Caco-2 (cell line): Measurements from ENCODE around the gene BPIFB2. TPM values are rescaled to one million over a fixed set of nuclear protein-coding genes. Genes with fewer than 3 reads are reported as not detected.

ENCODE experiments used
- Bru-seq: library from RNA; stranded (reverse); fragments of 400-500 nt; gene quantifications from one replicate; lab custom pipeline; 2021; lab: Mats Ljungman, UMichigan
- BruChase-seq, 2 experiments: library from RNA; stranded (reverse); fragments of 400-500 nt; gene quantifications; one replicate each; lab custom pipeline; 2021; lab: Mats Ljungman, UMichigan
- BruUV-seq: library from RNA; stranded (reverse); fragments of 400-500 nt; replicated peaks from 2 replicates; lab custom pipeline; 2021; lab: Mats Ljungman, UMichigan
- CTCF ChIA-PET: fragments of 300-600 bp; sonication (Branson Sonifier 250); formaldehyde crosslinking; loops from one replicate; lab custom pipeline; 2022; ENCODE audit warnings: antibody characterized with exemption; lab: Charles Lee
- POLR2A ChIA-PET: fragments of 300-600 bp; sonication (Branson Sonifier 250); formaldehyde crosslinking; loops from one replicate; lab custom pipeline; 2022; ENCODE audit warnings: antibody characterized with exemption; lab: Charles Lee
- DNase-seq, 2 experiments: peaks; one replicate each; pipeline versions ENCODE4 v3.0.0 to v3.0.0-alpha.2; 2020 to 2022
- H3K27me3 ChIP-seq: replicated peaks from 2 replicates; pipeline ENCODE4 v1.6.0; 2011; ENCODE audit warnings: low read length; ENCODE audit not compliant: control insufficient read depth, insufficient read depth
- H3K36me3 ChIP-seq: 2 replicates; pipeline ENCODE4 v1.5.1; 2011; ENCODE audit warnings: low read length; ENCODE audit not compliant: control insufficient read depth, insufficient read depth
- H3K4me1 ChIP-seq: fragments of 250-450 bp; sonication (Bioruptor Pico); 2 replicates; pipeline ENCODE4 v1.5.1; 2020; ENCODE audit warnings: mild to moderate bottlenecking
- H3K4me3 ChIP-seq: 2 replicates; pipeline ENCODE4 v1.5.1; 2011; ENCODE audit warnings: low read depth, mild to moderate bottlenecking, control low read depth, low read length
- H3K9me3 ChIP-seq: fragments of 250-450 bp; sonication (Bioruptor Pico); 2 replicates; pipeline ENCODE4 v1.5.1; 2020; ENCODE audit warnings: mild to moderate bottlenecking, moderate library complexity
- H3K27ac Mint-ChIP-seq: one replicate; pipeline ENCODE4 v1.8.0; 2022; ENCODE audit warnings: mixed read lengths; ENCODE audit not compliant: unreplicated experiment
- H3K27me3 Mint-ChIP-seq: one replicate; pipeline ENCODE4 v1.8.0; 2022; ENCODE audit warnings: mixed read lengths; ENCODE audit not compliant: insufficient read depth, unreplicated experiment
- H3K36me3 Mint-ChIP-seq: one replicate; pipeline ENCODE4 v1.8.0; 2022; ENCODE audit warnings: mild to moderate bottlenecking, mixed read lengths; ENCODE audit not compliant: insufficient read depth, unreplicated experiment
- H3K4me1 Mint-ChIP-seq: one replicate; pipeline ENCODE4 v1.8.0; 2022; ENCODE audit warnings: low read depth, mixed read lengths; ENCODE audit not compliant: unreplicated experiment
- H3K4me3 Mint-ChIP-seq: one replicate; pipeline ENCODE4 v1.8.0; 2022; ENCODE audit warnings: mild to moderate bottlenecking, moderate library complexity, mixed read lengths; ENCODE audit not compliant: unreplicated experiment
- H3K9me3 Mint-ChIP-seq: one replicate; pipeline ENCODE4 v1.8.0; 2022; ENCODE audit warnings: mixed read lengths; ENCODE audit not compliant: unreplicated experiment
- intact Hi-C: fragments of 100-400 bp; cut with micrococcal nuclease; formaldehyde crosslinking; loops from one replicate; pipeline ENCODE4 v1.10.0; 2022; ENCODE audit not compliant: unreplicated experiment
- long read RNA-seq: library from polyadenylated mRNA; stranded (forward); transcript quantifications from one replicate; pipeline ENCODE4 v2.0.0, GENCODE V29; 2022
- total RNA-seq: library from RNA; stranded (reverse); gene quantifications from 2 replicates; pipeline ENCODE4 v1.2.3, GENCODE V29; 2022
- TF ChIP-seq, protein P1 (sequence below), 2 experiments: fragments of 200-600 bp in 1 of 2; IDR thresholded peaks; 1 replicate in 1 of 2; 2 replicates in 1 of 2; pipeline versions ENCODE4 v1.5.1 to v1.8.0; 2011 to 2022; ENCODE audit warnings: antibody characterized with exemption in 1 of 2, control low read depth in 1 of 2, inconsistent platforms in 1 of 2, low read depth in 1 of 2, low read length in 1 of 2, mild to moderate bottlenecking in 1 of 2, moderate library complexity in 1 of 2; ENCODE audit not compliant: insufficient read depth in 1 of 2, severe bottlenecking in 1 of 2, unreplicated experiment in 1 of 2

BPIFB2 gene, protein sequence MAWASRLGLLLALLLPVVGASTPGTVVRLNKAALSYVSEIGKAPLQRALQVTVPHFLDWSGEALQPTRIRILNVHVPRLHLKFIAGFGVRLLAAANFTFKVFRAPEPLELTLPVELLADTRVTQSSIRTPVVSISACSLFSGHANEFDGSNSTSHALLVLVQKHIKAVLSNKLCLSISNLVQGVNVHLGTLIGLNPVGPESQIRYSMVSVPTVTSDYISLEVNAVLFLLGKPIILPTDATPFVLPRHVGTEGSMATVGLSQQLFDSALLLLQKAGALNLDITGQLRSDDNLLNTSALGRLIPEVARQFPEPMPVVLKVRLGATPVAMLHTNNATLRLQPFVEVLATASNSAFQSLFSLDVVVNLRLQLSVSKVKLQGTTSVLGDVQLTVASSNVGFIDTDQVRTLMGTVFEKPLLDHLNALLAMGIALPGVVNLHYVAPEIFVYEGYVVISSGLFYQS
- total RNA-seq (not detected in 2 replicates), Bru-seq, nascent RNA (percentile 5 among the genes with signal in this experiment), BruChase-seq, experiment 1, labeled RNA remaining after a 2-hour chase (not detected), BruChase-seq, experiment 2, labeled RNA remaining after a 6-hour chase (not detected)
- long read RNA-seq = 0 reads

DNA sequence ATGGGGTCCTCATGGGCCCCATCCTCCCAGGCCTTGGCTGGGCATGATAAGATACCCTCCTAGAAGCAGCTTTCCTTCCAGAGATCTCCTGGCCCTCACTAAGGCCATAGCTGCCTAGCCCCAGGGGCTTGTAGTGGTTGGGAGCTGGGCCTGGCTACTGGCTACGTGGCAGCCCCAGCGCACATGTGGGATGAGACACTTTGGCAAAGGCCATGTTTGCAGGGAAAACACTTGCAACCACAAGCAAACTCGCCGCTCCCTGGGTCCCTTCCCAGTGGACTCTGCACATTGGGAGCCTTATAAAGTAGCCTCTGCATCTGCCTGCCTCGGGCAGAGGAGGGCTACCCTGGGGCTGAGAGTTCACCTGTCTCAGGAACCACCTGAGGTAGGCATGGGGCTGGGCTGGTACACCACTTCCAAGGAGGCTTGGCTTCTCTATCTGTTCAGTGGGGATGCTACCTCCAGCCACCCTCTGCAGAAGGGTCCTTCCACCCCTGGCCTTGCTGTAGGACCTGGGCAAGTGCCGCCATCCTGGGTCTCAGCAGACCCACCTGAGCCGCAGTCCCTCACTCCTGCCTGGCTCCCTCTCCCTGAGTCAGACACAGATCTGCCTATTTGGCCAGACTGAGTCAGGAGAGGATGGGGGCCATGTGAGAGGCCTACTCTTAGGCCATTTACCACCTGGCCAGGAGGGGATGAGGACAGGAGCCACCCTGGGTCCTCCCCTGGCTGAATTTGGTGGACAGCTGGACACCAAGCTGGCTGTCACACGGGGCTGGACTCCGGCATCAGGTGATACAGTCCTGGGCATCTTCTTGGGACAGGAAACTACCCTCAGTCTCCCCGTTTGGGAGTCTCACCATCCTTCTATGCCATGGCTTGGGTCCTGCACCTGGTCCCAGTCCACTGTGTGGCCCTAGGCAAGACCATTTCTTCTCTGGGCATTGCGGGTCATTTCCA lies at the start of gene BPIFB2:
BPIFB2 (plus strand) TSS at position 329 of the 960 bp plus-strand sequence. CDS start 871 bp downstream, outside the sequence.
- no peaks in the 10 kb centered on the region for H3K4me1 ChIP-seq
- Mint-ChIP-seq H3K27ac (no peak within 1 kb of the TSS), H3K9me3 (peaks cover 10% of the 10 kb centered on the region), H3K4me1 (no peaks in the 10 kb centered on the region), H3K4me3 (no peak within 1 kb of the TSS), H3K36me3 (no peaks in the 10 kb centered on the region), H3K27me3 (peaks cover 18% of the 10 kb centered on the region)
- DNase-seq = no peak
- no TSS peak for BruUV-seq
- intact Hi-C loops = loop anchor here (5.0 to 10.0 kb wide), 2 partner anchors 90 to 103 kb away; no protein-coding TSS in a partner anchor
- no peak within 1 kb of the TSS for H3K4me3 ChIP-seq
- H3K27me3 ChIP-seq = peaks cover 3% of the 10 kb centered on the region
- peaks cover 10% of the 10 kb centered on the region for H3K9me3 ChIP-seq
- TF ChIP-seq, protein P1, sequence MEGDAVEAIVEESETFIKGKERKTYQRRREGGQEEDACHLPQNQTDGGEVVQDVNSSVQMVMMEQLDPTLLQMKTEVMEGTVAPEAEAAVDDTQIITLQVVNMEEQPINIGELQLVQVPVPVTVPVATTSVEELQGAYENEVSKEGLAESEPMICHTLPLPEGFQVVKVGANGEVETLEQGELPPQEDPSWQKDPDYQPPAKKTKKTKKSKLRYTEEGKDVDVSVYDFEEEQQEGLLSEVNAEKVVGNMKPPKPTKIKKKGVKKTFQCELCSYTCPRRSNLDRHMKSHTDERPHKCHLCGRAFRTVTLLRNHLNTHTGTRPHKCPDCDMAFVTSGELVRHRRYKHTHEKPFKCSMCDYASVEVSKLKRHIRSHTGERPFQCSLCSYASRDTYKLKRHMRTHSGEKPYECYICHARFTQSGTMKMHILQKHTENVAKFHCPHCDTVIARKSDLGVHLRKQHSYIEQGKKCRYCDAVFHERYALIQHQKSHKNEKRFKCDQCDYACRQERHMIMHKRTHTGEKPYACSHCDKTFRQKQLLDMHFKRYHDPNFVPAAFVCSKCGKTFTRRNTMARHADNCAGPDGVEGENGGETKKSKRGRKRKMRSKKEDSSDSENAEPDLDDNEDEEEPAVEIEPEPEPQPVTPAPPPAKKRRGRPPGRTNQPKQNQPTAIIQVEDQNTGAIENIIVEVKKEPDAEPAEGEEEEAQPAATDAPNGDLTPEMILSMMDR (IDR thresholded peaks at IDR 0.05; ENCODE audit: insufficient read depth in 1 of 2, low read depth in 1 of 2, low read length in 1 of 2, severe bottlenecking in 1 of 2, unreplicated experiment in 1 of 2) = no peak
- no peaks in the 10 kb centered on the region for H3K36me3 ChIP-seq
- ChIA-PET POLR2A (no interaction called here), CTCF (no interaction called here)

DNA sequence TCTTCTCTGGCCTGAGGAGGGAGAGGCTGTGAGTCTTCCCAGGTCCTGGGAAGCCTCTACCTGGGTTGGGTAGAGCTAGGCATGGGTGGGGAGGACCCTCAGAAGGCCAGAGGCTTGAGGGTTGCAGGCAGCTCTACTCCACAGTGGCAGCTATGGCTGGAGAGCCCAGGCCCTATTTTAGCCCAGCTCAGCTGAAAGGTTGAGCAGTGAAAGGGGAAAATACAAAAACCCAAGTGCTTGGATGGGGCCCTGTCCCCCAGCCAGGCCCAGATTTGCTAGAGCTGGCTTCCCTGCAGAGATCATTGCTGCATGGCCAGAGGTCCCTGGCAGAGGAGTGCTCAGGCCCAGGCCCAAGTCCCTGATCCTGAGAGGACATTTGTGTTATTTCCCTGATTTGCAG lies 48.9 kb upstream of the BPIFB2 start:
- CTCF ChIA-PET = no interaction called here
- Mint-ChIP-seq H3K9me3 (peaks cover 22% of the 10 kb centered on the region), H3K4me1 (no peaks in the 10 kb centered on the region), H3K27ac (no peak overlapping the region), H3K36me3 (peaks cover 6% of the 10 kb centered on the region), H3K27me3 (peaks cover 10% of the 10 kb centered on the region), H3K4me3 (no peak overlapping the region)
- intact Hi-C loops = no loop called here
- H3K4me1 ChIP-seq = no peaks in the 10 kb centered on the region
- POLR2A ChIA-PET = no interaction called here
- no peak overlapping the region for H3K4me3 ChIP-seq
- H3K27me3 ChIP-seq = no peaks in the 10 kb centered on the region; the same call in 1 of the 2 replicates
- BruUV-seq = no TSS peak
- DNase-seq = peak in 1 of 2 experiments; percentile 35
- H3K36me3 ChIP-seq = no peaks in the 10 kb centered on the region
- TF ChIP-seq, protein P1 (IDR thresholded peaks at IDR 0.05; ENCODE audit: insufficient read depth in 1 of 2, low read depth in 1 of 2, low read length in 1 of 2, severe bottlenecking in 1 of 2, unreplicated experiment in 1 of 2) = no peak
- H3K9me3 ChIP-seq = peaks cover 19% of the 10 kb centered on the region
